SK-N-SH (cell line): Measurements from ENCODE around the gene YTHDF1. TPM values are rescaled to one million over a fixed set of nuclear protein-coding genes. Genes with fewer than 3 reads are reported as not detected.
A peak's percentile ranks its signal among the peaks of the same experiment; 100 is the strongest.

Experiments
- CTCF ChIA-PET: fragments of 300-600, 350-600 bp; formaldehyde crosslinking; extraction: SDS; loops from one replicate; lab custom pipeline; 2021; lab: Yijun Ruan, JAX
- POLR2A ChIA-PET: fragments of 350-600 bp; sonication (Branson Sonifier 250); formaldehyde crosslinking; extraction: SDS; loops from one replicate; lab custom pipeline; 2020; ENCODE audit warnings: antibody characterized with exemption, inconsistent platforms; lab: Yijun Ruan, JAX
- DNase-seq: peaks from one replicate; pipeline ENCODE4 v3.0.0; 2012
- H2AFZ ChIP-seq: fragments of 200-600 bp; sonication (generic); 2 replicates; pipeline ENCODE4 v1.8.1; 2016; ENCODE audit warnings: antibody characterized with exemption, mild to moderate bottlenecking, low read depth
- H3F3A ChIP-seq: fragments of 200-600 bp; sonication (generic); replicated peaks from 2 replicates; pipeline ENCODE3; 2016; ENCODE audit warnings: antibody characterized with exemption, mild to moderate bottlenecking; ENCODE audit not compliant: insufficient read depth
- H3K27ac ChIP-seq, 2 experiments: fragments of 200-500 bp in 1 of 2; fragments of 200-600 bp in 1 of 2; sonication (Bioruptor generic) in 1 of 2; sonication (generic), shearing (Covaris generic) in 1 of 2; 2 replicates each; pipeline versions ENCODE4 v1.5.1 to v1.6.1; 2014 to 2016; ENCODE audit warnings: low read depth in 2 of 2, inconsistent platforms in 1 of 2, low read length in 1 of 2, mild to moderate bottlenecking in 1 of 2, mixed read lengths in 1 of 2
- H3K27me3 ChIP-seq: fragments of 200-600 bp; sonication (generic), shearing (Covaris generic); 2 replicates; pipeline ENCODE4 v1.6.1; 2016; ENCODE audit warnings: mixed run types; ENCODE audit not compliant: insufficient read depth
- H3K36me3 ChIP-seq, 2 experiments: fragments of 200-500 bp in 1 of 2; fragments of 200-600 bp in 1 of 2; sonication (Bioruptor generic) in 1 of 2; sonication (generic) in 1 of 2; replicated peaks in 1 of 2; 2 replicates each; pipeline versions ENCODE3 to v1.5.1; 2014 to 2016; ENCODE audit warnings: low read length in 1 of 2, mild to moderate bottlenecking in 1 of 2; ENCODE audit not compliant: insufficient read depth in 2 of 2, control insufficient read depth in 1 of 2
- H3K4me1 ChIP-seq, 2 experiments: fragments of 200-500 bp in 1 of 2; fragments of 200-600 bp in 1 of 2; sonication (Bioruptor generic) in 1 of 2; sonication (generic), shearing (Covaris generic) in 1 of 2; 2 replicates each; pipeline versions ENCODE4 v1.5.1 to v1.6.1; 2014 to 2016; ENCODE audit warnings: low read depth in 1 of 2, low read length in 1 of 2, mixed run types in 1 of 2; ENCODE audit not compliant: insufficient read depth in 2 of 2, control insufficient read depth in 1 of 2
- H3K4me2 ChIP-seq: fragments of 200-600 bp; sonication (generic), shearing (Covaris generic); 2 replicates; pipeline ENCODE4 v1.6.1; 2017; ENCODE audit warnings: mixed run types
- H3K4me3 ChIP-seq, 2 experiments: fragments of 200-500 bp in 1 of 2; fragments of 200-600 bp in 1 of 2; sonication (Bioruptor generic) in 1 of 2; sonication (generic), shearing (Covaris generic) in 1 of 2; 2 replicates each; pipeline versions ENCODE4 v1.5.1 to v1.8.1; 2014 to 2016; ENCODE audit warnings: low read depth in 2 of 2, inconsistent platforms in 1 of 2, low read length in 1 of 2, mild to moderate bottlenecking in 1 of 2, mixed read lengths in 1 of 2, moderate library complexity in 1 of 2
- H3K79me2 ChIP-seq: fragments of 200-600 bp; sonication (generic); 2 replicates; pipeline ENCODE4 v1.8.1; 2017; ENCODE audit warnings: mild to moderate bottlenecking; ENCODE audit not compliant: insufficient read depth
- H3K9ac ChIP-seq: fragments of 200-600 bp; sonication (generic); 2 replicates; pipeline ENCODE4 v1.6.1; 2017; ENCODE audit warnings: mixed run types
- H3K9me2 ChIP-seq: fragments of 200-600 bp; sonication (generic); 2 replicates; pipeline ENCODE4 v1.6.1; 2017; ENCODE audit warnings: mixed run types
- H3K9me3 ChIP-seq: fragments of 200-600 bp; sonication (generic); 2 replicates; pipeline ENCODE4 v1.6.1; 2017; ENCODE audit warnings: mixed run types, mild to moderate bottlenecking, moderate library complexity
- H4K20me1 ChIP-seq: fragments of 200-600 bp; sonication (generic); 2 replicates; pipeline ENCODE4 v1.6.1; 2017; ENCODE audit warnings: mild to moderate bottlenecking, mixed run types; ENCODE audit not compliant: insufficient read depth
- EZH2phosphoT487 ChIP-seq: fragments of 200-600 bp; sonication (generic); IDR thresholded peaks from 2 replicates; pipeline ENCODE4 v1.6.1; 2017; ENCODE audit warnings: low read depth, mixed run types, mild to moderate bottlenecking, antibody characterized with exemption, moderate library complexity, borderline replicate concordance
- GATA2 ChIP-seq: sonication (generic); formaldehyde crosslinking; IDR thresholded peaks from 2 replicates; pipeline ENCODE4 v1.5.0; 2020; ENCODE audit warnings: mild to moderate bottlenecking, missing genetic modification reagents
- MEF2A ChIP-seq: IDR thresholded peaks from 2 replicates; pipeline ENCODE4 v1.4.0; 2012; ENCODE audit warnings: low read depth, borderline replicate concordance
- POLR2AphosphoS5 ChIP-seq: IDR thresholded peaks from 2 replicates; pipeline ENCODE4 v1.6.1; 2012; ENCODE audit warnings: low read depth, low read length
- RAD21 ChIP-seq: IDR thresholded peaks from 2 replicates; pipeline ENCODE4 v1.6.1; 2012; ENCODE audit warnings: mild to moderate bottlenecking, low read length
- SMC3 ChIP-seq: IDR thresholded peaks from 2 replicates; pipeline ENCODE4 v1.6.1; 2012; ENCODE audit warnings: low read depth, low read length, improper control_type of control experiment
- TEAD4 ChIP-seq: IDR thresholded peaks from 2 replicates; pipeline ENCODE4 v1.4.0; 2012; ENCODE audit warnings: mild to moderate bottlenecking, borderline replicate concordance; ENCODE audit not compliant: insufficient read depth
- WGBS: methylation state at CpG from one replicate; pipeline ENCODE4 v1.1.6; 2017; ENCODE audit warnings: low lambda C conversion rate; 5-methylcytosine and 5-hydroxymethylcytosine counted together
- polyA plus RNA-seq, 3 experiments: library from polyadenylated mRNA; depleted of rRNA; stranded (reverse); fragments of >200 nt; gene quantifications; 2 replicates each; pipeline ENCODE4 v1.2.3, GENCODE V29; 2012
- TF ChIP-seq, protein P1 (sequence below): IDR thresholded peaks from 2 replicates; pipeline ENCODE4 v1.4.0; 2012; ENCODE audit warnings: low read depth, borderline replicate concordance
- TF ChIP-seq, protein P2 (sequence below): fragments of 150-350 bp; IDR thresholded peaks from 2 replicates; pipeline ENCODE4 v1.6.1; 2016; ENCODE audit warnings: mild to moderate bottlenecking, low read depth, low read length

YTHDF1 gene
- polyA plus RNA-seq, 1 of the 3 experiments (the other 2 are of a cell fraction) = 17.0 TPM

DNA sequence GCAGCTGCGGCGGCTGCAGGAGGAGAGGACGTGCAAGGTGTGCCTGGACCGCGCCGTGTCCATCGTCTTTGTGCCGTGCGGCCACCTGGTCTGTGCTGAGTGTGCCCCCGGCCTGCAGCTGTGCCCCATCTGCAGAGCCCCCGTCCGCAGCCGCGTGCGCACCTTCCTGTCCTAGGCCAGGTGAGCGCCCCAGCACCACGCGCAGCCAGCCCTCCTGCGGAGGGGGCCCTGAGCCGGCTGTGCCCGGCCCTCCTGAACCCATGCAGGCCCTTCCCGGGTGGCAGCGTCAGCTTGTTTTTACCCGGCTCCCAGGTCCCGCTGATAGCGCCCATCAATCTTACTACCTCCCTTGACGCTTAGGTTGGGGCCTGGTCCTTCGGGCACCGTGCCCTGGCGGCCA is 23.5 kb upstream of the YTHDF1 start:
- H3K4me3 ChIP-seq = no peak overlapping the region
- no peaks in the 10 kb centered on the region for H3F3A ChIP-seq
- H3K4me2 ChIP-seq = no peak overlapping the region
- no peaks in the 10 kb centered on the region for H3K9me2 ChIP-seq
- H3K9me3 ChIP-seq = no peaks in the 10 kb centered on the region
- H3K27me3 ChIP-seq = no peaks in the 10 kb centered on the region
- POLR2A ChIA-PET = no interaction called here
- H3K36me3 ChIP-seq = no peaks in the 10 kb centered on the region
- H3K9ac ChIP-seq = no peak overlapping the region
- TF ChIP-seq TEAD4 = no peak
- no peak for TF ChIP-seq RAD21
- TF ChIP-seq GATA2 = no peak
- TF ChIP-seq, protein P1, sequence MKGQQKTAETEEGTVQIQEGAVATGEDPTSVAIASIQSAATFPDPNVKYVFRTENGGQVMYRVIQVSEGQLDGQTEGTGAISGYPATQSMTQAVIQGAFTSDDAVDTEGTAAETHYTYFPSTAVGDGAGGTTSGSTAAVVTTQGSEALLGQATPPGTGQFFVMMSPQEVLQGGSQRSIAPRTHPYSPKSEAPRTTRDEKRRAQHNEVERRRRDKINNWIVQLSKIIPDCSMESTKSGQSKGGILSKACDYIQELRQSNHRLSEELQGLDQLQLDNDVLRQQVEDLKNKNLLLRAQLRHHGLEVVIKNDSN = no peak
- no peak for TF ChIP-seq POLR2AphosphoS5
- TF ChIP-seq MEF2A = no peak
- TF ChIP-seq EZH2phosphoT487 = no peak
- H3K79me2 ChIP-seq = no peaks in the 10 kb centered on the region
- no peaks in the 10 kb centered on the region for H4K20me1 ChIP-seq
- CTCF ChIA-PET = interaction anchor here (1.1 to 15.6 kb wide), 5 partner anchors 9 to 142 kb away, joined by 3 to 168 read pairs (median 5); no protein-coding TSS in a partner anchor
- WGBS = 81% methylated on average over 15 of the region's 30 CpGs
- no peak overlapping the region for H3K27ac ChIP-seq
- H3K4me1 ChIP-seq = peaks cover 0 to 7% of the 10 kb centered on the region in 2 experiments; a peak in 1 of 4 replicates
- DNase-seq = no peak
- no peak overlapping the region for H2AFZ ChIP-seq

DNA sequence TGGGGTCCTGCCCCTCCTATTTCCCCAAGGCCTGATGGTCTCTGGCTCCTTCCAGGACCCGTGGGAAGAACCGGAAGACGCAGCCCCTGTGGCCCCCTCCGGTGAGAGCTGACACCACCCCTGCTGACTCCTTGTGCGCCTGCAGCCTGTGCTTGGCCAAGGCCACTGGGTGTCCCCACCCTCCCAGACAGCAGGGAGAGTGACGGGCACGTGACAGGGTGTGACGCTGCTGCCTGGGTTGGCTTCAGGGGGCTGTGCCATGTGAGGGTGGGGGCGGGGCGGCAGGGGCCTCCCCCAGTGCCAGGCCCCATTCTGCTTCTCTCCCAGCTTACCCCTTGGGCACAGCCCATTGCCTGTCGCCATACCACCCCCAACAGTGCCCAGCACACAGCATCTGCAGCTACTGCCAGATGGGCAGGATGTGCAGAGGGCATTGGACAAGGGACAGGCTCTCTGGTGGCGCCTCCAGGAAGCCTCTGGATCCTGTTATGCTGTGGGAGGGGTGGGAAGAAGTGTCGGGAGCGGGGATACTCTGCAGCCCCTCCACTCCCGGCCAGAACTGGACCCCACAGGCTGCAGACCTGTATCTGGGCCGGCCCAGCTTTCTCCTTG is 22.7 kb upstream of the YTHDF1 start:
- Histone ChIP-seq H3K27me3 (no peaks in the 10 kb centered on the region), H3K27ac (no peak overlapping the region), H3K4me3 (no peak overlapping the region), H3K9me3 (no peaks in the 10 kb centered on the region), H2AFZ (no peak overlapping the region), H3K9me2 (no peaks in the 10 kb centered on the region), H3K36me3 (no peaks in the 10 kb centered on the region), H3K4me1 (peaks cover 0 to 7% of the 10 kb centered on the region in 2 experiments; a peak in 1 of 4 replicates), H3F3A (no peaks in the 10 kb centered on the region), H4K20me1 (no peaks in the 10 kb centered on the region), H3K9ac (no peak overlapping the region), H3K4me2 (no peak overlapping the region), H3K79me2 (no peaks in the 10 kb centered on the region)
- 35% methylated on average over 11 of the region's 16 CpGs for WGBS
- POLR2A ChIA-PET = interaction anchor here (0.5 kb wide), 1 partner anchor 187 kb away, joined by 3 read pairs; no protein-coding TSS in a partner anchor
- peak; percentile 57 for DNase-seq
- CTCF ChIA-PET = interaction anchor here (1.1 to 15.6 kb wide), 3 partner anchors 14 to 56 kb away, joined by 3 to 168 read pairs (median 3); no protein-coding TSS in a partner anchor
- TF ChIP-seq RAD21 (0 out of 2 replicates have a peak, but pooled peaks have one; percentile 16), SMC3 (no peak)
- TF ChIP-seq, protein P2, sequence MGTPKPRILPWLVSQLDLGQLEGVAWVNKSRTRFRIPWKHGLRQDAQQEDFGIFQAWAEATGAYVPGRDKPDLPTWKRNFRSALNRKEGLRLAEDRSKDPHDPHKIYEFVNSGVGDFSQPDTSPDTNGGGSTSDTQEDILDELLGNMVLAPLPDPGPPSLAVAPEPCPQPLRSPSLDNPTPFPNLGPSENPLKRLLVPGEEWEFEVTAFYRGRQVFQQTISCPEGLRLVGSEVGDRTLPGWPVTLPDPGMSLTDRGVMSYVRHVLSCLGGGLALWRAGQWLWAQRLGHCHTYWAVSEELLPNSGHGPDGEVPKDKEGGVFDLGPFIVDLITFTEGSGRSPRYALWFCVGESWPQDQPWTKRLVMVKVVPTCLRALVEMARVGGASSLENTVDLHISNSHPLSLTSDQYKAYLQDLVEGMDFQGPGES = no peak
